ENCODE data around the gene LYPD6B.

Gene LYPD6B

DNA sequence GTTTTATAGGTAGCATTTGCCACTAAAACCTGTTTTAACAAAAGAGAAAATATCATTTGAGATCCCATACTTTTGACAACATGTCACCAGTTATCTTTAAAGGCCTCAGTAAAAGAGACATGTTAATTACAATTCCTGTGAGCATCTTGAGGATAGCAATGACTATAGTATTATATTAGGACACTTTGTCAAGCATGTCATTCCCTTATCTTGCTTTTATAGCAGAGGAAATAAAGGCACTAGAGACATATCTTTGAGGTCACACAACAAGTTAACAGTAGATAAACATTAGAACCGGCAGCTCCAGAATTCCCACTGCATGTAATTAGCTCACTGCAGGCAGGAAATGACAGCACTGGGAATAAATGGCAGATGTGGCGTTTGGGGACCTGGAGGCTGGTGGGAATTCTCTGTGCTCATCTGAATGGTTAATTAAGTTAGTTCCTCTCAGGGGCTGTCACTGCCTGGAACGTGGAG lies 25.9 kb downstream of the LYPD6B start:
- TF ChIP-seq, protein P1, sequence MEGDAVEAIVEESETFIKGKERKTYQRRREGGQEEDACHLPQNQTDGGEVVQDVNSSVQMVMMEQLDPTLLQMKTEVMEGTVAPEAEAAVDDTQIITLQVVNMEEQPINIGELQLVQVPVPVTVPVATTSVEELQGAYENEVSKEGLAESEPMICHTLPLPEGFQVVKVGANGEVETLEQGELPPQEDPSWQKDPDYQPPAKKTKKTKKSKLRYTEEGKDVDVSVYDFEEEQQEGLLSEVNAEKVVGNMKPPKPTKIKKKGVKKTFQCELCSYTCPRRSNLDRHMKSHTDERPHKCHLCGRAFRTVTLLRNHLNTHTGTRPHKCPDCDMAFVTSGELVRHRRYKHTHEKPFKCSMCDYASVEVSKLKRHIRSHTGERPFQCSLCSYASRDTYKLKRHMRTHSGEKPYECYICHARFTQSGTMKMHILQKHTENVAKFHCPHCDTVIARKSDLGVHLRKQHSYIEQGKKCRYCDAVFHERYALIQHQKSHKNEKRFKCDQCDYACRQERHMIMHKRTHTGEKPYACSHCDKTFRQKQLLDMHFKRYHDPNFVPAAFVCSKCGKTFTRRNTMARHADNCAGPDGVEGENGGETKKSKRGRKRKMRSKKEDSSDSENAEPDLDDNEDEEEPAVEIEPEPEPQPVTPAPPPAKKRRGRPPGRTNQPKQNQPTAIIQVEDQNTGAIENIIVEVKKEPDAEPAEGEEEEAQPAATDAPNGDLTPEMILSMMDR (conservative IDR thresholded peaks at IDR 0.05; ENCODE audit: low read depth, low read length), result no peak
- H3K4me3 ChIP-seq (ENCODE audit: low read length), result no peak overlapping the region
- DNase-seq (ENCODE audit: low read depth), result no peak

GRCh38 chr2:149064856-149065630 lies 26.5 kb downstream of the LYPD6B start:
- TF ChIP-seq, protein P1 (conservative IDR thresholded peaks at IDR 0.05; ENCODE audit: low read depth, low read length), result no peak
- no peak overlapping the region for H3K4me3 ChIP-seq (ENCODE audit: low read length)
- no peak for DNase-seq (ENCODE audit: low read depth)

DNA sequence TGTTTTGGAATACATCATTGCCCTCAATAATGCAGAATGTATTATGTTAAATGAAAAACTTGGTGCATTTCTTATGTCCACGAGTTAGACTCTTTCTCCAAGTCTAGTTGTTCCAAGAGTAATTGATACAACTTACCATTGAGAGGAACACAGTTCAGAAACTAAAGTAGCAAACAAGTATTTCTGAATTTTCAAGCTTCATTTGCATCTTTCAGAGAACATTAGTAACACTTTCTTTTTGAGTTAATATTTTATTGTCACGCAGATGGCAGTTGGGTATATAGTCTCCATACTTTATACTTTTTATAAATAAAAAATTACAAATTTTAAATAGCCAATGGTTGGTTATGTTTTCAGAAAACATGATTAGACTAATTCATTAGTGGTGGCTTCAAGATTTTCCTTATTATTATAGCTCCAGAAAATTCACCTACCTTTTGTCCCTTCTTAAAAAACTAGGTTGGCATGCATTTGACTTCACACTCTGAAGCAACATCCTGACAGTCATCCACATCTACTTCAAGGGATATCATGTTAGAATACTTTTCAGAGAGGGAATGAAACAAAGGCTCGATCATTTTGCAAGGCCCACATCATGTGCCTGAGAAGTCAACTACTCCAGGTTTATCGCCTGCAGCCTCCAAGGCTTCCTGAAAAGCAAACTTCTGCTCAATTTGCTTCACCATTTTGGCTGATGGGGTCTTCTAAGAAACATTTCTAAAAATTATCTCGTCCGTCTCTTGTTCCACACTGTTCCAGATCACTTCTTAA lies 29.9 kb downstream of the LYPD6B start:
- no peak for DNase-seq (ENCODE audit: low read depth)
- H3K4me3 ChIP-seq (ENCODE audit: low read length), result no peak overlapping the region
- TF ChIP-seq, protein P1 (conservative IDR thresholded peaks at IDR 0.05; ENCODE audit: low read depth, low read length), result no peak

- DNase-seq (ENCODE audit: low read depth), result no peak
- H3K4me3 ChIP-seq (ENCODE audit: low read length), result no peak overlapping the region
- TF ChIP-seq, protein P1 (conservative IDR thresholded peaks at IDR 0.05; ENCODE audit: low read depth, low read length), result no peak
Measured at GRCh38 chr2:149068996-149069888, 30.7 kb downstream of the LYPD6B start.

DNA sequence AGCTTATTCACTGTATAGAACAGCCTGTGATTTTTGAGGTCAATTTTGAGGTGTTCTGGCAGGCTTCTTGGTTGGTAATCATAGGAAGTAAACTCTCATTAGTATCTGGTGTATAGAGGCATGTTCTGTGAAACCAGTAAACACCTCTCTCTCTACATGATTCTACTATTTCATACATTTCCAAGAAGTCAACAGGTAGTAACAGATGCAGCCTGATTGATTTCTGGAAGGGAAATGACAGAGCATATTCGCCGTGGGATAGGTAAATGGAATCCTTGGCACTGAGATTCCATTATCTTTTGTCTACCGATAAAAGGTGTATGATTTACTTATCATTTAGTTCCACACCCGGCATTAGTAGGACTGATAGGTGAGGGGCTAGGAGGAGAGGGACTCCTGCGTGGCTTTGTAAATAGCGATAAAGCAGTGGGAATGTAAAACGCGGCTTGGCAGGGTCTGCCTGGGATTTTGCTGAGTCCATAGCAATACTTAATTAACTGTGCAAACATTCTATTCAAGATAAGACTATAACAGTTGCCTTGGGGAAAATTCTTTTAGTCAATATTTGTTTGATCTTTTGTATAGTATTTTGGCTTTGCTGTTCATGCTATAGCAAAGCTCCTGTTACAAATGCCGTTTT lies 32.3 kb downstream of the LYPD6B start:
- TF ChIP-seq, protein P1 (conservative IDR thresholded peaks at IDR 0.05; ENCODE audit: low read depth, low read length), result no peak
- no peak overlapping the region for H3K4me3 ChIP-seq (ENCODE audit: low read length)
- DNase-seq (ENCODE audit: low read depth), result no peak

DNA sequence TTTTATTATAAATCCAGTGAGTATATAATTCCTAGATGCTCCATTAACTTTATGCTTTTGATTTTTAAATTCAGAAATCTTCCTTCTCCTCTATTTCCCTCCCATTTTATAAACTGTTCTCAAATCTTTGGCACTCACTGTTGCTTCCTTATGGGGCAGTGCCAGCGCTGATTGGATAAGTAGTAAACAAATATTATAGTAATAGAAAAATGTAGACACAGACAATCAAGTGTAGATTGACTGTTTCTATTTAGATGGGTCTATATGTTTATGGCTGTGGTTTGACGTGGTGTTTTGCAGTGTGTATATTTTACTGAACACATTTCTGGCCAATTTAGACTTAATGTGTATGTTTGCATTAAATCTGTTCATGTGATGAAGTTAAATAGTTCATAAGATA lies 36.6 kb downstream of the LYPD6B start:
- TF ChIP-seq, protein P1 (conservative IDR thresholded peaks at IDR 0.05; ENCODE audit: low read depth, low read length), result no peak
- DNase-seq (ENCODE audit: low read depth), result no peak
- H3K4me3 ChIP-seq (ENCODE audit: low read length), result no peak overlapping the region
